ENCODE results near the gene TDRD15.

DNA sequence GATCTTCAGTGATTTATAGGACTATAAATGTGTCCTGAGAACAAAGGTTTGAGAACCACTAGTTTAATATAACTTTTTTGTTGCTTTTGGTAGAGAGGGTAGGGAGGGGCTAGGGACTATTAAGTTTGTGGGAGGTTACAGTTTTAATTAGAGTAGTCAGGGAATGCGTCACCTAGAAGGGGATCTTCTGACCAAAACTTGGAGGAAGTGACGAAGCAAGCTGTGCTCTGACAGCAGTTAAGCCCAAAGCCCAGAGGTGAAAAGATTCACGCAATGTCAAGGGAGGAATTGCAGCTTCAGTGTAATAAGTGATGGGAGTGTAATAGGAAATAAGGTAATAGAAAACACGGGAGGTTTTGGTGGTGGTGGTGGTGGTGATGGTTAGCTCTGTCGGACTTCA, 8.1 kb downstream of the TDRD15 start:
- TF ChIP-seq ZBTB49 (tag by site-specific recombination; IDR thresholded peaks at IDR 0.05; ENCODE audit: low read depth) (no peak), YY1 (tag by site-specific recombination; IDR thresholded peaks at IDR 0.05) (no peak), ZXDB (tag by site-specific recombination; IDR thresholded peaks at IDR 0.05) (no peak), ZNF274 (IDR thresholded peaks at IDR 0.05; ENCODE audit: low read length) (no peak), ZNF274 (tag by site-specific recombination; IDR thresholded peaks at IDR 0.05; ENCODE audit: borderline replicate concordance) (no peak), ZNF121 (tag by site-specific recombination; IDR thresholded peaks at IDR 0.05) (no peak), ZBTB7A (tag by site-specific recombination; IDR thresholded peaks at IDR 0.05; ENCODE audit: low read depth) (no peak), ZNF223 (tag by site-specific recombination; IDR thresholded peaks at IDR 0.05) (no peak), REST (tag by site-specific recombination; IDR thresholded peaks at IDR 0.05) (no peak), BCL11A (tag by site-specific recombination; IDR thresholded peaks at IDR 0.05; ENCODE audit: low read depth) (no peak)
- TF ChIP-seq, protein P1, sequence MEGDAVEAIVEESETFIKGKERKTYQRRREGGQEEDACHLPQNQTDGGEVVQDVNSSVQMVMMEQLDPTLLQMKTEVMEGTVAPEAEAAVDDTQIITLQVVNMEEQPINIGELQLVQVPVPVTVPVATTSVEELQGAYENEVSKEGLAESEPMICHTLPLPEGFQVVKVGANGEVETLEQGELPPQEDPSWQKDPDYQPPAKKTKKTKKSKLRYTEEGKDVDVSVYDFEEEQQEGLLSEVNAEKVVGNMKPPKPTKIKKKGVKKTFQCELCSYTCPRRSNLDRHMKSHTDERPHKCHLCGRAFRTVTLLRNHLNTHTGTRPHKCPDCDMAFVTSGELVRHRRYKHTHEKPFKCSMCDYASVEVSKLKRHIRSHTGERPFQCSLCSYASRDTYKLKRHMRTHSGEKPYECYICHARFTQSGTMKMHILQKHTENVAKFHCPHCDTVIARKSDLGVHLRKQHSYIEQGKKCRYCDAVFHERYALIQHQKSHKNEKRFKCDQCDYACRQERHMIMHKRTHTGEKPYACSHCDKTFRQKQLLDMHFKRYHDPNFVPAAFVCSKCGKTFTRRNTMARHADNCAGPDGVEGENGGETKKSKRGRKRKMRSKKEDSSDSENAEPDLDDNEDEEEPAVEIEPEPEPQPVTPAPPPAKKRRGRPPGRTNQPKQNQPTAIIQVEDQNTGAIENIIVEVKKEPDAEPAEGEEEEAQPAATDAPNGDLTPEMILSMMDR (tag by site-specific recombination; IDR thresholded peaks at IDR 0.05) = no peak
- TF ChIP-seq, protein P2, sequence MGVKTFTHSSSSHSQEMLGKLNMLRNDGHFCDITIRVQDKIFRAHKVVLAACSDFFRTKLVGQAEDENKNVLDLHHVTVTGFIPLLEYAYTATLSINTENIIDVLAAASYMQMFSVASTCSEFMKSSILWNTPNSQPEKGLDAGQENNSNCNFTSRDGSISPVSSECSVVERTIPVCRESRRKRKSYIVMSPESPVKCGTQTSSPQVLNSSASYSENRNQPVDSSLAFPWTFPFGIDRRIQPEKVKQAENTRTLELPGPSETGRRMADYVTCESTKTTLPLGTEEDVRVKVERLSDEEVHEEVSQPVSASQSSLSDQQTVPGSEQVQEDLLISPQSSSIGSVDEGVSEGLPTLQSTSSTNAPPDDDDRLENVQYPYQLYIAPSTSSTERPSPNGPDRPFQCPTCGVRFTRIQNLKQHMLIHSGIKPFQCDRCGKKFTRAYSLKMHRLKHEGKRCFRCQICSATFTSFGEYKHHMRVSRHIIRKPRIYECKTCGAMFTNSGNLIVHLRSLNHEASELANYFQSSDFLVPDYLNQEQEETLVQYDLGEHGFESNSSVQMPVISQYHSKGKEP (tag by site-specific recombination; IDR thresholded peaks at IDR 0.05) = no peak
- TF ChIP-seq, protein P3, sequence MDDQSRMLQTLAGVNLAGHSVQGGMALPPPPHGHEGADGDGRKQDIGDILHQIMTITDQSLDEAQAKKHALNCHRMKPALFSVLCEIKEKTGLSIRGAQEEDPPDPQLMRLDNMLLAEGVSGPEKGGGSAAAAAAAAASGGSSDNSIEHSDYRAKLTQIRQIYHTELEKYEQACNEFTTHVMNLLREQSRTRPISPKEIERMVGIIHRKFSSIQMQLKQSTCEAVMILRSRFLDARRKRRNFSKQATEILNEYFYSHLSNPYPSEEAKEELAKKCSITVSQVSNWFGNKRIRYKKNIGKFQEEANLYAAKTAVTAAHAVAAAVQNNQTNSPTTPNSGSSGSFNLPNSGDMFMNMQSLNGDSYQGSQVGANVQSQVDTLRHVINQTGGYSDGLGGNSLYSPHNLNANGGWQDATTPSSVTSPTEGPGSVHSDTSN (CRISPR knock-in tag; IDR thresholded peaks at IDR 0.05) = no peak
- TF ChIP-seq, protein P4, sequence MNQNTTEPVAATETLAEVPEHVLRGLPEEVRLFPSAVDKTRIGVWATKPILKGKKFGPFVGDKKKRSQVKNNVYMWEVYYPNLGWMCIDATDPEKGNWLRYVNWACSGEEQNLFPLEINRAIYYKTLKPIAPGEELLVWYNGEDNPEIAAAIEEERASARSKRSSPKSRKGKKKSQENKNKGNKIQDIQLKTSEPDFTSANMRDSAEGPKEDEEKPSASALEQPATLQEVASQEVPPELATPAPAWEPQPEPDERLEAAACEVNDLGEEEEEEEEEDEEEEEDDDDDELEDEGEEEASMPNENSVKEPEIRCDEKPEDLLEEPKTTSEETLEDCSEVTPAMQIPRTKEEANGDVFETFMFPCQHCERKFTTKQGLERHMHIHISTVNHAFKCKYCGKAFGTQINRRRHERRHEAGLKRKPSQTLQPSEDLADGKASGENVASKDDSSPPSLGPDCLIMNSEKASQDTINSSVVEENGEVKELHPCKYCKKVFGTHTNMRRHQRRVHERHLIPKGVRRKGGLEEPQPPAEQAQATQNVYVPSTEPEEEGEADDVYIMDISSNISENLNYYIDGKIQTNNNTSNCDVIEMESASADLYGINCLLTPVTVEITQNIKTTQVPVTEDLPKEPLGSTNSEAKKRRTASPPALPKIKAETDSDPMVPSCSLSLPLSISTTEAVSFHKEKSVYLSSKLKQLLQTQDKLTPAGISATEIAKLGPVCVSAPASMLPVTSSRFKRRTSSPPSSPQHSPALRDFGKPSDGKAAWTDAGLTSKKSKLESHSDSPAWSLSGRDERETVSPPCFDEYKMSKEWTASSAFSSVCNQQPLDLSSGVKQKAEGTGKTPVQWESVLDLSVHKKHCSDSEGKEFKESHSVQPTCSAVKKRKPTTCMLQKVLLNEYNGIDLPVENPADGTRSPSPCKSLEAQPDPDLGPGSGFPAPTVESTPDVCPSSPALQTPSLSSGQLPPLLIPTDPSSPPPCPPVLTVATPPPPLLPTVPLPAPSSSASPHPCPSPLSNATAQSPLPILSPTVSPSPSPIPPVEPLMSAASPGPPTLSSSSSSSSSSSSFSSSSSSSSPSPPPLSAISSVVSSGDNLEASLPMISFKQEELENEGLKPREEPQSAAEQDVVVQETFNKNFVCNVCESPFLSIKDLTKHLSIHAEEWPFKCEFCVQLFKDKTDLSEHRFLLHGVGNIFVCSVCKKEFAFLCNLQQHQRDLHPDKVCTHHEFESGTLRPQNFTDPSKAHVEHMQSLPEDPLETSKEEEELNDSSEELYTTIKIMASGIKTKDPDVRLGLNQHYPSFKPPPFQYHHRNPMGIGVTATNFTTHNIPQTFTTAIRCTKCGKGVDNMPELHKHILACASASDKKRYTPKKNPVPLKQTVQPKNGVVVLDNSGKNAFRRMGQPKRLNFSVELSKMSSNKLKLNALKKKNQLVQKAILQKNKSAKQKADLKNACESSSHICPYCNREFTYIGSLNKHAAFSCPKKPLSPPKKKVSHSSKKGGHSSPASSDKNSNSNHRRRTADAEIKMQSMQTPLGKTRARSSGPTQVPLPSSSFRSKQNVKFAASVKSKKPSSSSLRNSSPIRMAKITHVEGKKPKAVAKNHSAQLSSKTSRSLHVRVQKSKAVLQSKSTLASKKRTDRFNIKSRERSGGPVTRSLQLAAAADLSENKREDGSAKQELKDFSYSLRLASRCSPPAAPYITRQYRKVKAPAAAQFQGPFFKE (tag by site-specific recombination; IDR thresholded peaks at IDR 0.05; ENCODE audit: borderline replicate concordance) = no peak
